BE2C (cell line): ENCODE data around the gene PTH1R.

Experiments used
- DNase-seq: peaks from one replicate; pipeline ENCODE4 v3.0.0-alpha.2; 2020
- H3K27me3 ChIP-seq: fragments of 250-450 bp; sonication (Bioruptor Pico); 2 replicates; pipeline ENCODE4 v1.5.1; 2020; ENCODE audit warnings: mild to moderate bottlenecking
- H3K36me3 ChIP-seq: fragments of 250-450 bp; sonication (Bioruptor Pico); 2 replicates; pipeline ENCODE4 v1.5.1; 2020; ENCODE audit warnings: mild to moderate bottlenecking
- H3K4me1 ChIP-seq: fragments of 250-450 bp; sonication (Bioruptor Pico); 2 replicates; pipeline ENCODE4 v1.5.1; 2020
- H3K4me3 ChIP-seq: 2 replicates; pipeline ENCODE4 v1.5.1; 2011; ENCODE audit warnings: low read depth, low read length
- H3K9me3 ChIP-seq: fragments of 250-450 bp; sonication (Bioruptor Pico); 2 replicates; pipeline ENCODE4 v1.5.1; 2020
- CTCF ChIP-seq: IDR thresholded peaks from 2 replicates; pipeline ENCODE4 v1.5.1; 2012; ENCODE audit warnings: mild to moderate bottlenecking, low read depth, low read length

Gene PTH1R

GRCh38 chr3:46939578-46940445, 62.3 kb downstream of the PTH1R start:
- no peak for DNase-seq
- Histone ChIP-seq H3K4me1 (peaks cover 11% of the 10 kb centered on the region), H3K9me3 (no peaks in the 10 kb centered on the region), H3K27me3 (no peaks in the 10 kb centered on the region), H3K4me3 (no peak overlapping the region), H3K36me3 (no peaks in the 10 kb centered on the region; the same call in 1 of the 2 replicates)
- TF ChIP-seq CTCF, result no peak

GRCh38 chr3:46942076-46942475, 64.6 kb downstream of the PTH1R start:
- no peaks in the 10 kb centered on the region for H3K27me3 ChIP-seq
- no peak for TF ChIP-seq CTCF
- H3K4me1 ChIP-seq, result peaks cover 1% of the 10 kb centered on the region
- DNase-seq, result no peak
- no peaks in the 10 kb centered on the region for H3K36me3 ChIP-seq
- no peaks in the 10 kb centered on the region for H3K9me3 ChIP-seq
- H3K4me3 ChIP-seq, result no peak overlapping the region

GRCh38 chr3:46942481-46943236, 65.1 kb downstream of the PTH1R start:
- no peaks in the 10 kb centered on the region for H3K36me3 ChIP-seq
- no peak overlapping the region for H3K4me3 ChIP-seq
- no peaks in the 10 kb centered on the region for H3K9me3 ChIP-seq
- no peak for DNase-seq
- H3K27me3 ChIP-seq, result no peaks in the 10 kb centered on the region
- H3K4me1 ChIP-seq, result peaks cover 7% of the 10 kb centered on the region
- no peak for TF ChIP-seq CTCF

- DNase-seq, result no peak
- no peak for TF ChIP-seq CTCF
- Histone ChIP-seq H3K27me3 (no peaks in the 10 kb centered on the region), H3K36me3 (no peaks in the 10 kb centered on the region), H3K9me3 (no peaks in the 10 kb centered on the region), H3K4me3 (no peak overlapping the region), H3K4me1 (peaks cover 16% of the 10 kb centered on the region)
Measured at GRCh38 chr3:46943237-46944187, 66.0 kb downstream of the PTH1R start.

- no peak for DNase-seq
- H3K4me1 ChIP-seq, result peaks cover 21% of the 10 kb centered on the region
- H3K4me3 ChIP-seq, result no peak overlapping the region
- no peaks in the 10 kb centered on the region for H3K9me3 ChIP-seq
- no peaks in the 10 kb centered on the region for H3K36me3 ChIP-seq
- no peaks in the 10 kb centered on the region for H3K27me3 ChIP-seq
- TF ChIP-seq CTCF, result no peak
Measured at GRCh38 chr3:46944191-46944590, 66.7 kb downstream of the PTH1R start.
